ENCODE data around the gene GPR39.

- no peak for TF ChIP-seq CTCF (IDR thresholded peaks at IDR 0.05; ENCODE audit: low read depth, low read length, poor library complexity, severe bottlenecking)
- no peak for TF ChIP-seq EZH2phosphoT487 (IDR thresholded peaks at IDR 0.05; ENCODE audit: borderline replicate concordance, low read length)
These were observed 44.2 kb downstream of the GPR39 start for GRCh38 chr2:132460781-132461180.
